DOHH2 (cell line): ENCODE results near the gene PLEKHG4B.

Source experiments
- H3F3A ChIP-seq: fragments of 200-600 bp; sonication (generic), shearing (Covaris generic); 2 replicates; pipeline ENCODE4 v1.6.0; 2016; ENCODE audit warnings: antibody characterized with exemption, mild to moderate bottlenecking; ENCODE audit not compliant: control insufficient read depth, insufficient read depth
- H3K27ac ChIP-seq: fragments of 200-600 bp; sonication (generic); 2 replicates; pipeline ENCODE4 v1.5.1; 2014; ENCODE audit warnings: low read depth, mild to moderate bottlenecking, low read length, moderate library complexity
- H3K27me3 ChIP-seq: fragments of 200-600 bp; sonication (generic); 2 replicates; pipeline ENCODE4 v1.6.1; 2014; ENCODE audit warnings: mild to moderate bottlenecking, low read length, mixed read lengths; ENCODE audit not compliant: control insufficient read depth
- H3K36me3 ChIP-seq: fragments of 200-600 bp; sonication (generic); 2 replicates; pipeline ENCODE4 v1.6.1; 2014; ENCODE audit warnings: mild to moderate bottlenecking, low read length, moderate library complexity, mixed read lengths; ENCODE audit not compliant: control insufficient read depth
- H3K4me1 ChIP-seq: fragments of 200-600 bp; sonication (generic); 2 replicates; pipeline ENCODE4 v1.6.1; 2014; ENCODE audit warnings: mild to moderate bottlenecking, low read length, mixed read lengths; ENCODE audit not compliant: control insufficient read depth
- H3K4me2 ChIP-seq: fragments of 200-600 bp; sonication (generic); 2 replicates; pipeline ENCODE4 v1.6.0; 2014; ENCODE audit warnings: mild to moderate bottlenecking, low read length, moderate library complexity
- H3K4me3 ChIP-seq: fragments of 200-600 bp; sonication (generic); 2 replicates; pipeline ENCODE4 v1.5.1; 2014; ENCODE audit warnings: mild to moderate bottlenecking, low read length, mixed read lengths
- H3K79me2 ChIP-seq: fragments of 200-600 bp; sonication (generic); 2 replicates; pipeline ENCODE4 v1.6.1; 2014; ENCODE audit warnings: mild to moderate bottlenecking, low read length, mixed read lengths; ENCODE audit not compliant: control insufficient read depth
- H3K9me2 ChIP-seq: fragments of 200-600 bp; sonication (generic); replicated peaks from 2 replicates; pipeline ENCODE4 v1.6.1; 2014; ENCODE audit warnings: mild to moderate bottlenecking, low read length, mixed read lengths; ENCODE audit not compliant: control insufficient read depth
- H3K9me3 ChIP-seq: fragments of 200-600 bp; sonication (generic); 2 replicates; pipeline ENCODE4 v1.6.1; 2014; ENCODE audit warnings: antibody characterized with exemption, low read length, mixed read lengths; ENCODE audit not compliant: control insufficient read depth, insufficient read depth
- H4K20me1 ChIP-seq: fragments of 200-600 bp; sonication (generic); 2 replicates; pipeline ENCODE4 v1.6.0; 2014; ENCODE audit warnings: low read depth, mild to moderate bottlenecking, antibody characterized with exemption, low read length, moderate library complexity; ENCODE audit not compliant: control insufficient read depth, insufficient read depth
- CTCF ChIP-seq: fragments of 200-600 bp; sonication (generic); IDR thresholded peaks from one replicate; pipeline ENCODE4 v1.5.1; 2014; ENCODE audit warnings: antibody characterized with exemption, mild to moderate bottlenecking, low read depth, low read length; ENCODE audit not compliant: poor library complexity, severe bottlenecking
- EZH2phosphoT487 ChIP-seq: fragments of 200-600 bp; sonication (generic); IDR thresholded peaks from 2 replicates; pipeline ENCODE4 v1.6.1; 2017; ENCODE audit warnings: borderline replicate concordance, mild to moderate bottlenecking, antibody characterized with exemption, low read length, moderate library complexity, mixed read lengths

The PLEKHG4B gene

GRCh38 chr5:157126-157715, 65.3 kb downstream of the PLEKHG4B start:
- Histone ChIP-seq H4K20me1 (no peaks in the 10 kb centered on the region), H3K9me3 (no peaks in the 10 kb centered on the region), H3K36me3 (no peaks in the 10 kb centered on the region), H3K79me2 (no peaks in the 10 kb centered on the region), H3F3A (no peaks in the 10 kb centered on the region), H3K4me3 (no peak overlapping the region), H3K4me2 (no peak overlapping the region), H3K27ac (no peak overlapping the region), H3K9me2 (no peaks in the 10 kb centered on the region), H3K27me3 (no peaks in the 10 kb centered on the region), H3K4me1 (no peaks in the 10 kb centered on the region)
- TF ChIP-seq CTCF, result no peak
- TF ChIP-seq EZH2phosphoT487, result no peak

- Histone ChIP-seq H3F3A (no peaks in the 10 kb centered on the region), H3K4me2 (no peak overlapping the region), H3K4me1 (no peaks in the 10 kb centered on the region), H3K27ac (no peak overlapping the region), H4K20me1 (no peaks in the 10 kb centered on the region), H3K36me3 (no peaks in the 10 kb centered on the region), H3K9me3 (no peaks in the 10 kb centered on the region), H3K27me3 (no peaks in the 10 kb centered on the region), H3K9me2 (no peaks in the 10 kb centered on the region), H3K79me2 (no peaks in the 10 kb centered on the region), H3K4me3 (no peak overlapping the region)
- TF ChIP-seq EZH2phosphoT487, result no peak
- TF ChIP-seq CTCF, result no peak
Measured at GRCh38 chr5:157801-158200, 65.8 kb downstream of the PLEKHG4B start.

GRCh38 chr5:158807-159447, 67.0 kb downstream of the PLEKHG4B start:
- Histone ChIP-seq H3K36me3 (no peaks in the 10 kb centered on the region), H3K27me3 (no peaks in the 10 kb centered on the region), H3K4me1 (no peaks in the 10 kb centered on the region), H3K79me2 (no peaks in the 10 kb centered on the region), H3K4me2 (no peak overlapping the region), H3F3A (no peaks in the 10 kb centered on the region), H4K20me1 (no peaks in the 10 kb centered on the region), H3K9me2 (no peaks in the 10 kb centered on the region), H3K27ac (no peak overlapping the region), H3K4me3 (no peak overlapping the region), H3K9me3 (no peaks in the 10 kb centered on the region)
- no peak for TF ChIP-seq CTCF
- no peak for TF ChIP-seq EZH2phosphoT487
